Adrenal gland (tissue), 5 donors: ENCODE data around the gene KLHL21.

Experiments
- CTCF ChIP-seq, 6 experiments: fragments of 450-650 bp in 4 of 6; fragments of 200-600 bp in 2 of 6; sonication (generic) in 1 of 6; IDR thresholded peaks; 1 replicate in 5 of 6; 2 replicates in 1 of 6; pipeline versions ENCODE4 v1.5.1 to v1.8.0; 2016 to 2021; ENCODE audit warnings: antibody characterized with exemption in 6 of 6, mild to moderate bottlenecking in 2 of 6, moderate library complexity in 1 of 6
- POLR2A ChIP-seq, 2 donors: fragments of 450-650 bp; IDR thresholded peaks; one replicate each; pipeline ENCODE4 v1.6.1; 2017; ENCODE audit warnings: antibody characterized with exemption in 2 of 2, mild to moderate bottlenecking in 2 of 2, moderate library complexity in 1 of 2
- donor health status: DM: no; HTN: no; CAD: no.

- no peak for TF ChIP-seq CTCF (IDR thresholded peaks at IDR 0.05)
- no peak for TF ChIP-seq POLR2A (IDR thresholded peaks at IDR 0.05)
Observed at GRCh38 chr1:6592865-6593593, 9.6 kb downstream of the KLHL21 start.
